T-helper 2 cell (primary cell): ENCODE results near the gene ANKH.
"Not testable (repeated sequence)": the region's sequence is repeated elsewhere in the genome, so short reads cannot be mapped to it uniquely, and the experiment has no call there.

Experiments used
- DNase-seq, 5 experiments: peaks; one replicate each; pipeline versions ENCODE4 v3.0.0 to v3.0.0-alpha.2; 2012 to 2022
- total RNA-seq, 2 donors: gene quantifications; one replicate each; lab custom pipeline; 2026; lab: John Stamatoyannopoulos, UW

The ANKH gene
- total RNA-seq = 71.4 to 90.9 reads per million in 2 donors

DNA sequence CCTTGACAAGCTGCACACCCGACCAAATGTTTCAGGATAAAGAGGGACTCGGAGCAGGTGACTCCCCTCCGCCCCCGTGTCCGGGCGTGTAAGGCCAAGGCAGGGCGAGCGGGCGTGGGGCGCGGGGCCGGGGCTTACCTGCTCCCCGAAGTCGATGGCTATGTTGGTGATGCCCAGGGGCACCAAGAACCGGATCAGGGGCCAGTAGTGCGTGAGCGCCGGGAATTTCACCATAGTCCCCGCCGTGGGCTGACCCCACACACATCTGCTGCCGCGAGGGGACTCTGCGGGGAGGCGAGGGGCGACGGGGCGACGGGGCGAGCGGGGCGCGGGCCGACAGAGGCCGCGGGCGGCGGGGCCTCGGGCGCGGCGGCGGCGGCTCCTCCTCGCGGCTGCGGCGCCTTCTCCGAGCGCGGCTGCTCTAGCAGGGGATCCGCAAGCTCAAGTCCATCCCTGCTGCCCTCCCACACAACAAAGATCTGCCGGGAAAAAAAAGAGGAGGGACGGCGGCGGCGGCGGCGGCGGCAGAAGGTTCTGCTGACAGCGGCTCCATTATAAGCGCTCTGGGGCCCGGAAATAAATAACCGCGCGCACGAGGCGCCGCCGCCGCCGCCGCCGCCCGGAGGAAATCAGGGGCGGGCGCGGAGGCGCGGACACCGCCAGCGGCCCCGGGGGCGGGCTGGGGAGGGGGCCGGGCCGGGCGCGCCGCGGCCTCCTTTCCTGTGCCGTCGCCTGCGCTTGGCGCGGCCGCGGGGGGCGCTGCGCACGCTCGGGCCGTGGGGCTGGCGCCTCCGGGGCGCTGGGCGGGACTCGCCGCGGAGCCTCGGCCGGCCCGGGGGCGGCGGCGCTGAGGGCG is at the start of gene ANKH:
TSS of gene ANKH (minus strand) at position 565 of the 856 bp plus-strand sequence. CDS start at position 234, 331 bp downstream.
- DNase-seq = peak; percentile 72 to 92 (median 76)

DNA sequence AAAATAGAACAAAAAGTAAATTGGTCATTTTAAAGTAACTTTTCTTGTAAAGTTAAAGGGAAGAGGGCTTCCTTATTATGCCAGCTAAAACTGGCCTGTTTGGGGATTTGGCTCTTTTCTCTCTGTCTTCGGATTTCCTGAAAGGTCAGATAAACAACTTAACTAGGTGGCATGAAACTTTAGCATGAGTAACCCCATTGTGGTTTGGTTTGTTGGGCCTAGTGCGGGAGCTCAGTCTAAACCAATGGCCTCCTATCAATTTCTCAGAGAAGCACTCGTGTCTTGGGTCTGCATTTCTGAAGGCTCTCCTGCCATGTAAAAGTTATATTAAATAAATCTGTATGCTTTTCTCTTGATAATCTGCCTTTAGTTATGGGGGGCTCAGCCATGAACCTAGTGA is 48.5 kb upstream of the ANKH start:
- no peak for DNase-seq

DNA sequence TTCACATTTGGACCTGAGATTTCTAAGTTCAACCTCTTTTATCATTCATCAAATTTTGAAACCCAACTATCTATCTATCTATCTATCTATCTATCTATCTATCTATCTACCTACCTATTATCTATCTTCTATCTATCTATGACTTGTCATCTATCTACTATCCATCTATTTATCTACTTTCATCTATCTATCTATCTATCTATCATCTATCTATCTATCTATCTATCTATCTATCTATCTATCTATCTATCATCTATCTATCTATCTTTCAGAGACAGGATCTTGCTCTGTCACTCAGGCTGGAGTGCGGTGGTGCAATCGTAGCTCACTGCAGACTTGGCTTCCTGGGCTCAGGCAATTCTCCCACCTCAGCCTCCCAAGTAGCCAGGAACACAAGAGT is 47.5 kb upstream of the ANKH start:
- DNase-seq = not testable (repeated sequence)

DNA sequence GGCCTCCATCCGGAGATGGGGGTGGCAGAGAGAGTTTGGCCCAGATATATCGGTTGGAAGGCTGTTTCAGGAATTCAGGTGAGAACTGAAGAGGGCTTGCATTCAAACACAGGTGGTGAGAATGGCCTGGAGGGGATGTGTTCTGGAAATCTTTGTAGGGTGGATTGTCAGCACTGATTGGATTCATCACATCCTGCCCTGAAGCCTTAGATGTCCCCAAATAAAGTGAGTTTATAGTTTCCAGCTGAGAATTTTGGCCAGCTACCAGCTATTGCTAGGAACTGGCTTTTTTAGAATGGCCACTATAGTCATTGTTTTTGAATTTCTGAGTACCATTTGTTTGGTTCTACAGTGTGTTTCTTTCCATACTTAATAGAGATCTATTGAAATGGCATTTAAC is 46.1 kb upstream of the ANKH start:
- no peak for DNase-seq

DNA sequence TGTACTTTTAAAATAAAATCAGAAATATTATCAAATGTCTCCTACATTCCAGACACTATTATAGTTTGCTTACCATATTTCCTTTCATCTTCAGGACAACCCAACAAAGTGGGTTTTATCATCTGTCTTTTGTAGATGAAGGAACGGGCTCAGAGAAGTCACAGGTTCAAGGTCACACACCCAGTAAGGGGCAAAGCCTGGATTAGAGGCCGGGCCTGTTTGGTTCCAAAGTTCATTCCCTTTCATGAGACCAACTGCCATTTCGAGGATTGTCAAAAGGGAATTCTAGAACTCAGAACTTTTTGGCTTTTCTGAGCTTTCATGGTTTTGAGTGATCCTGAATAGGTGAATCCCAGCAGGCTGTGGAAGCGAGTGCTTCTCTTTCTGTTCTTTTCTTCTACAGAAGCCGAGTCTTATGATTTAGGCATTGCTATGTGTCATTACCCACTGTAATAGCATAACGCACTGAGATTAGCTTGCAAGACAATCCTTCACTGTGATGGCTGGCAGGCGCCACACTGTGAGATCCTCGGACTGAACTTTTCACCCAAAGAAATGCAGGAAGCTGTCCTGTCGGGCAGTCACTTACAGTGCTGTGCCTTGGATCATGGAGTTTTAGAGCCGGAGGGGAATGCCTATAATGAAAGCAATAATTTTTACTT is 43.8 kb upstream of the ANKH start:
- no peak for DNase-seq

DNA sequence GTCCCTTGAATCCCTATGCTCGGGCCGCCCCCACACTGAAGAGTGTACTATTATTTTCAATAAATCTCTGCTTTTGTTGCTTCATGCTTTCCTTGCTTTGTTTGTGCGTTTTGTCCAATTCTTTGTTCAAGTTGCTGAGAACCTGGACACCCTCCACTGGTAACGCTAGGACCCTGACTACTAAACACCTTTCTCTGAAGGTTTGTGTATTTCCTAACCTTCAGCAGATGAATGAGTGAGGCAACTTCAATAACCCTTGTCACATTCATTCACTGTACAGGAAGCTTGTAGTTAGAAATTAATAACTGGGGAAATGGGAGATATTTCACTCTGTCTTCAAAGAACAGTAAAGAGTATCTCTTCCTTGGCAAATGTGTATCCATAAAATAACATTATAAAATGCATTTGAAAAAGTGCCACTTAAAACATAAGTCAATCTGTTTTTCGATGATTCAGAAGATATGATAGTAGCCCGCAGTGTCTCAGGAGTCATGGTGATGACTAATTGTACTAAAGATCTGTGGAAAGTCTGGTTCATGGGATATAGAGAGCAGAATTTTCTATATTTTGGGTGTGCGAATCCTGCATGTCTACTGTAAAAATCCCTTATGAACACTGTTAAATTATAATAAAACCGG is 43.2 kb upstream of the ANKH start:
- no peak for DNase-seq

DNA sequence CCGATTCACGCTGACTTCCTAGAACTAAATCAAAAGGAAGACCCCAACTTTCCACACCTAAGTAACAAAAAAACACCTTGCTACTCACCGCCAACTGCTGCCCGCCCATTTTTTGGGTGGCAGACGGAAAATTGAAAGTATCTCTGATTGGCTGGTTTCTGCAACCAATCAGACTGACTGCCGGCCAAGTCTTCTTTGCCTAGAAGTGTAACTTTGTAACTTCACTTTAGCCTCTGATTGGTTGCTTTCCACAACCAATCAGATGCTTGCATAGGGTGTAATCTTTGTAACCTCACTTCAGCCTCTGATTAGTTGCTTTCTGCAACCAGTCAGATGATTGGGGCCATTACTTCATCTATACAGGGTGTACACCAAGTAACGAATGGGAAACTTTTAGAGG is 42.6 kb upstream of the ANKH start:
- no peak for DNase-seq

DNA sequence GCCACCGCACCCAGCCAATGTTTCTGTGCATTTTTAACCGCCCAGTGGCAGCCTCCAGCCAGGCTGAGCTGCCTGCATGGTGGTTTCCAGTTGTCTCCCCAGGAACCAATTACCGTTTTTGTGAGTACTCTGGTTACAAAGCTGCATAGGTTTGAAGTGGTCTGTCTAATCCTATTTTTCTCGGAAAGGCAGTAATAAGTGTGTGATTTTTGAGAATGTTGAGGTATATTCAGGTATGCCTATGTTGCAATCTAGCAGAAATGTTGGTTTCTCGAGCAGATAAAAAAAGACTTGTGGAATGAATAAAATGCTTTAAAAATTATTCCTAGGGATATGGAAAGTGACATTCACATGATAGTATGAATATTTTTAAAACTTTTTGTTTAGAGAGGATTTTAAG is 41.5 kb upstream of the ANKH start:
- no peak for DNase-seq

DNA sequence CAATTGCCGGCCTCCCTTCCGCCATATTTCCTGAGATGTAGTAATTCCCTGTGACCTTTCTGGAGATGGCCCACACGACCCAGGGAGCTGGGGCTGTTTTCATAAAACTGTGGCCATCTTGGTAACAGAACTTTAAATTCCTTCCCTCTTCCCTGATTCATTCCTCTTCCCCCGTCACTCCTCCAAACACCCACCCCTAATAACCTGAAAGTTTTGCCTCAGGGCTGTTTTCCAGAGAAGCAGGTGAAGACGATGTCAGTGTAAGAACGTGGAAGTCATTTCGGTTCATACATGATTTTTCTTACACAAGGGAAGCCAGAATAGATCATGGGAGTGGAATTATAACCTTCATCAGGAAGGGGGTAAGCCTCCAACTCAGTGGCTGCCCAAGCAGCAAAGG is 40.6 kb upstream of the ANKH start:
- DNase-seq = no peak

DNA sequence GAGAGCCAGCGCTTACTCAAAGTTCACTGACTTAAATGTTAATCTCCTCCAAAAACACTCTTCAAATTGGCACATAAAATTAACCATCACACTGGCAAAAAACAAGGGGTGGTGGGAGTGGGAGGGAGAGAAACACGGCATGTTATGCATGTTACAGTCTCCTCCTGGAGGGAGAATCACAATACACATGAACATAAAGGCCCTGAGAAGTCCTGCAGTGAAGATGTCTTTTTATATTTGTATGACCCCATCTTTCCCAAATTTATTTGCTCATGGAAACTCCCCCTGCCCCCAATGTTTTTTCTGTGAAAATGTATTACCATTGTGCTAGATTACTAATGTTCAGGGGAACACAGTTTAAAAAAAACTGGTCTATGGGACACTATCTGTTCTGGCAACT is 37.8 kb upstream of the ANKH start:
- DNase-seq = no peak

DNA sequence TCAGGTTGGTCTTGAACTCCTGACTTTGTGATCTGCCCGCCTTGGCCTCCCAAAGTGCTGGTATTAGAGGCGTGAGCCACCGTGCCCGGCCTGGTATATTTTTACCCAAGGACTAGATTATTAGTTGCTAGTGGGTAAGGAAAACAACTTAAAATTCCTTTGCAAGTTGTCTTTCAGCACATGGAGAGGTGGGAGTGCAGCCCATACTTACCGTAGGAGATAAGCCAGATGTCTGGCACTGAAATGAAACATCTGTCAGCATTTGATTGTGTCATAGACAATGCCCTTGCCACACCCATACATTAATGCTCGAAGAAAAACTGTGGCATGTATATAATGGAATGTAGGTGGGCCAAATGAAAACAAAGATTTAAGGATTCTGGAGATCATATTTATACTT is 36.6 kb upstream of the ANKH start:
- no peak for DNase-seq

DNA sequence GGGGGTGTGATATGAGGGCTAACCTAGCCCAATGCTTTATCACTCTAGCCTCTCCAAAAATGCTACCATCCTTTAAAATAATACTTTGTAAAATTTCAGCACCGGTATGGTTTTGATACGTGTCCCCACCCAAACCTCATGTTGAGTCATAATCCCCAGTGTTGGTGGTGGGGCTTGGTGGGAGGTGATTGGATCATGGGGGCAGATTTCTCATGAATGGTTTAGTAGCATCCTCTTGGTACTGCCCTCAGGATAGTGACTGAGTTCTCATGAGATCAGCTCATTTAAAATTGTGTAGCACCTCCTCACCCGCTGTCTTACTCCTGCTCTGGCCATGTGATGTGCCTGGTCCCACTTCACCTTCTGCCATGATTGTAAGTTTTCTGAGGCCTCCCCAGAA is 35.0 kb upstream of the ANKH start:
- DNase-seq = peak in 1 of 5 experiments; percentile 21

DNA sequence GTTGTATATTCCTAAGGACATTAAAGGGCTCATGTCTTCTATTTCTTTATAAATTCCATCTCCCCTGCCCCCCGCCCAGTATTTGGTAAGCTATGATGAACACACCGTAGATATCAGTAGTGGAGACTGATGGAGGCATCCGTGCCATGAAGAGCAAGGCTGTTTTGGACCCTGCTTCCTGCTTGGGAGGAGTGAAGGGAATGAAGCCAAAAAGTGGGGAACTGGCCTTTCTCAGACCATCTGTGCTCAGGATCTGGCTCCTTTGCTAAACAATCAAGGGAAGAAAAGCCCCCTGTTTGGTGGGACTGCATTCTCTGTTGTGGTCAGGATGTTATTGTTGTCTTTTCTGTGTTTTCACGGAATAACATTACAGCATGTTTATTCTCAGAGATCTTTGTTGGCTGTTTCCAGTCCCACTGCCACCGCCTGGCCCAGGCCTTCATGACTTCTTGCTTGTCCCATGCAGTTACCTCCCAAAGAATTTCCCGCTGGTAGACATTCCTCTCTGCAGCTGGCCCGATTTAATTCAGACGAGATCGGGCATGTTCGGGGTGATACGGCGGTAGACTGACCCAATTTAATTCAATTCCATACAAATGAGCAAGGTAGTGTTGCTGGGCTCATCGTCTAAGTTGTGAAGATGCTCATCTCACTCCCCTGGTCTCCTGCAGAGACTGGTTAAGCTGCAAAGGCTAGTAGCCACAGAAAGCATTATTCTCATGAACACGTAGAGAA is 31.4 kb upstream of the ANKH start:
- DNase-seq = no peak

DNA sequence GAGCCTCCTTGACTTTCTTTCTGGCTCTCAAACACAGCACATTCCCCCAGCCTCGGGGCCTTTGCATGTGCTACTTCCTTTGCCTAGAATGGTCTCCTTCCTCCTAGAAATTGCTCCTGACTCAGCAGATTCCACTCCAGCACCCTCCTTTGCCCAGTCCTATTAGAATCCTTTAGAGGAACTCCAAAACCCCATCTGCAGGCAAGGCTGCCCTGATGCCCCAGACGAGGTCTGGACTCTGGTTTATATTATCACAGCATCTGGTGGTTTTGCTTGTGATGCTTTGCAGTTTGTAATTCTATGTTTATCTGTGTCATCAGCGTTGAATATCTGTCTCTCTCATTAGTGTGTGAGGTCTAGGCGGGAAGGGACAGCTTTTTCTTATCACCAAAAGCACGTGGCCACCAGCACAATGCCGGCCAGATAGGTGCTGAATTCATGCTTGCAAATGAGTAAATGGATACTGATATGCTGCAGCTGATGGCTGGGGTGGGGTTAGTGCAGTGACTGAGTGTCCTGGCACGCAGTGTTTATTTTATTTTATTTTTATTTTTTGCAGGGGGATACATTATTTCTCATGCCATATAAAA is 30.0 kb upstream of the ANKH start:
- no peak for DNase-seq

DNA sequence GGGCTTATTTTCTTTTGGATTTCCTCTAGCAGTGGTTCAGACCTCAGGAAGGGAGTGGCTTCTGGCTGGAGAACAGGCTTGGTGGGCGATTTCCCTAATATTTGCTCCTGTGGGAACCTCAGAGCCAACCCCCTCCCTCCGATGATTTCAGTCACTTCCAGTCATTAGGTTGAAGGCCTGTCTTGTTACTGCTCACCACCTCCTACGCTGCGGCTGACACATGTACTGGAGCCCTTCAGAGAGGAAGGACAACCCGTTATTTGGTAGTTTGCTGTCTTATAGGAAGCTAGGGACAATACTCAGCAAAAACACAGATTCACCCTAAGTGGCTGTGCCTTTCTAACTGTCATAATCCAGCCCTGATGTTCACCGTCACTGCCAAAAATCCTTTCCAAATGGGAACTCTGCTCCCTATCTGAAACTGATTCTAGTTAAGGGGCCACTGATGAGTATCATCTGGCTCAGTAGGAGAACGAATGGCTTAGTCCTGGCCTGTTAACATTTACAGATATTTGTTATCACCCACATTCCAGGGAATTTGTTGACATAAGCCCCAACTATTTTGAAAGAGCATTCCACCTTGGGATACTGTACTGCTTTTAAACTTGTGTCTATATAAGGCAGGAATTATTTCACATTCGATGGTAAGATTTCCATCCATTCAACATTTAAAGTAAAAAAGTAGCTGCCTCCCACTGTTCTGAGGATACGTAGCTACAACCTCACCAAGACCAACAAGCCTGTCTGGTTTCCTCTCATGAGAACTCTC is 29.3 kb upstream of the ANKH start:
- DNase-seq = no peak

DNA sequence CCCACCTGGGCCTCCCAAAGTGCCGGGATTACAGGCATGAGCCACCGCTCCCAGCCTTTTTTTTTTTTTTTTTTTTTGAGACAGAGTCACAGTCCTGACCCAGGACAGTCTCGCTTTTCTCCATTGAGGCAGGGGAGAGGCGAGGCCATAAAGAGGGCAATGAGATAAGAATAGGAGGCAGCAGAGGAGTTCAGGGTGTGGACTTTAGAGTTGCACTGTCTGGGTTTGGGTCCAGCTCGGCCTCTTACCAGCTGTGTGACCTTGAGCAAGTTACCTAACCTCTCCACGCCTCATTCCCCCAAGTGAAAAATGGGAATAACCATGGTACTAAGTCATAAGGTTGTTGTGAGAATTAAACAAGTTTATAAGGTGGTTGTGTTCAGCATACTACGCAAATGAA is 24.6 kb upstream of the ANKH start:
- no peak for DNase-seq

DNA sequence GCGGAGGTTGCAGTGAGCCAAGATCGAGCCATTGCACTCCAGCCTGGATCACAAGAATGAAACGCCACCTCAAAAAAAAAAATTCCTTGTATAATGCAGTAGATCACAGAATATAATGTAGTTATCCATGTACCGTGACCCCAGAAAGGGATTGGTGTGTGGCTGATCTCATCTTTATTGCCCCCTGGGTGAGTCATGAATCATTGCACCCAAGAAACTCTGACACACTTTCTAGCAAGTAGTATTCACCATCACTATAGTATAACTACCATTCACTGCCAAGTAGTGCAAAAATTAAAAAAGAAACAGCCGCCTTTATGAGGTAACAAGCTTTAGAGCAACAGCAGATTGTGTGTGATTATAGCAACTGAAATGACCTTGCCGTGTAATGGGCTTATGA is 23.7 kb upstream of the ANKH start:
- DNase-seq = no peak

DNA sequence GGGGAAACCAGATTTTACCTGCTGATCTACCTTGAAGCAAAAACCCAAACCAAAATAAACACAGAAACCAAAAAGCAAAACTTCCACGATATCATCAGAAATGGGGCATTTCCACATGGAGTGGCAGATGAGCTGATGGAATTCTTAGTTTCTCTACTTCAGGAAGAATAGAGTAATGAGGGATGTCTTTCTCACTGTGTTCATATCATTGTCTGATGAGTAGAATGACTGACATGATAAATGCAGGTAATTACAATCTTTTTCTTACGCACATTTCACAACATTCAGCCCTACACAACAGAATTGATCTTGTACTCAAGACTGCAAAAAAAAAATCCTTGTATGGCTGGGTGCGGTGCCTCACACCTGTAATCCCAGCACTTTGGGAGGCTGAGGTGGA is 23.2 kb upstream of the ANKH start:
- DNase-seq = no peak

DNA sequence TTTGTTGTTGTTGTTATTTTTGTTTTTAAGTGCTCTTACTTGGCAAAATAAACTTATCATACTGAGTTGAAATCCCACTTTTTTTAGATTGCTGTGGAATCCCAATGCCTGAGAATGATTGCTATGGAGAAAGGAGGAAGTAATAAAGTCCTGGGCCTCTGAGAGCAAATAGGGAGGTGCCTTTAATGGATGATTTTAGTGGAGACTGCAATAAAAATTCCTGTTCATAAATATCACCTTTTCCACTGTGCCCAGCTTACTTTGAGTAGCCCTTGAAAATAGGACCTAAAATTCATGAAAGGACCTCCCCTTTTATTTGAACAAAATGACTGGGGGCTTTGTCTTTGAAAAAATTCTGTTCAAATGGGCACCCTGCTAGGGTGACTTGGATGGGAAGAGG is 21.8 kb upstream of the ANKH start:
- DNase-seq = no peak

DNA sequence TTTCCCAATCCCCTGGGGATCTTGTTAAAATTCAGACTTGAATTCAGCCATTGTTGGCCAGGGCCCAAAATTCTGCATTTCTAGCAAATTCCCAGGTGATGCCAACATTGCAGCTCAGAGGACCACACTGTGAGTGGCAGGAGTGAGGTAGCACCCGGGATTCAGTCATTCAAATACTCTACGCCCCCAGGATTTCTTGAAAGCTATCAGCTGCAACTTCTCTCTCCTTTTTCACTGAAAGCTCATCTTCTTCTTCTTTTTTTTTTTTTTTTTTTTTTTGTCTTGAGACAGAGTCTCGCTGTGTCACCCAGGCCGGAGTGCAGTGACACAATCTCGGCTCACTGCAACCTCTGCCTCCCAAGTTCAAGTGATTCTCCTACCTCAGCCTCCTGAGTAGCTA is 19.3 kb upstream of the ANKH start:
- DNase-seq = no peak

DNA sequence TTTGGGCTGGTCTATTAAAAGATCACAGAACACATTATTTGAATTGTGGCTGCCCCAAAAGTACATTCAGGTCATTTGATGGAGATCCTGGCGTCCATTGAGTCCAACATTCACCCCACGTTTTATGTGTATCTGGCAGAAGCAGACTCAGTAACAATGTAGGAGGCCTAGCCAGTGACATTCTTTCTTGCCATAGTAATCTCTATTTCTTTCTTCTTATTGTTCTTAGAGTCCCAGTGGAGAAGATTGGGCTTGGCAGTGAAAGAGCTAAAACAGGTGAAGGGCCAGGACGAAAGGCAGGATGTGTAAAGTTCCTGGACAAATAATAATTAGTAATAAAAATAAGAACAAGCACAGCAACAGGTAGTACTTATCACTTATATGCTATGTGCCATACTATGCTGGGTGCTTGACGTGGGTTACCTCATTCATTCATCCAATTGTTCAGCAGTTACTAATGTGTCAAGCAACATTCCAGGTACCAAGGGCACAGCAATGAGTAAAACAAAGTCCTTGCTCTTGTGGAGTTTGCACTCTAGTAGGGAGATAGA is 12.6 kb upstream of the ANKH start:
- no peak for DNase-seq
